ENCODE data around the gene LTBP1.

- TF ChIP-seq CTCF (IDR thresholded peaks at IDR 0.05) (no peak), POLR2A (IDR thresholded peaks at IDR 0.05) (no peak)
Measured at GRCh38 chr2:33038799-33039198, 92.0 kb downstream of the LTBP1 start.

Data from lower leg skin (tissue), 3 donors.